Natural killer cell (primary cell): ENCODE results near the gene SCN2A. TPM values are rescaled to one million over a fixed set of nuclear protein-coding genes. Genes with fewer than 3 reads are reported as not detected.
"Not testable (repeated sequence)": the region's sequence is repeated elsewhere in the genome, so short reads cannot be mapped to it uniquely, and the experiment has no call there.

Source experiments
- ATAC-seq, 3 donors: fragments of 150-1000 bp in 2 of 3; fragments of 200-7000 bp in 1 of 3; cut with Tn5 transposase; 1 replicate in 1 of 3; 2 replicates in 2 of 3; pipeline ENCODE4 v1.10.0; 2021; ENCODE audit warnings: mild to moderate bottlenecking in 2 of 3, moderate library complexity in 2 of 3
- DNase-seq, 2 donors: peaks; one replicate each; pipeline versions ENCODE4 v3.0.0 to v3.0.0-alpha.2; 2013 to 2021; ENCODE audit warnings: mixed read lengths in 1 of 2
- H3K27ac ChIP-seq: one replicate; pipeline ENCODE4 v1.5.1; 2013; ENCODE audit warnings: mild to moderate bottlenecking, low read length
- H3K27me3 ChIP-seq: one replicate; pipeline ENCODE4 v1.6.1; 2013; ENCODE audit warnings: low read length; ENCODE audit not compliant: control insufficient read depth, insufficient read depth
- H3K36me3 ChIP-seq: one replicate; pipeline ENCODE4 v1.6.1; 2013; ENCODE audit warnings: low read length; ENCODE audit not compliant: control insufficient read depth, insufficient read depth
- H3K4me1 ChIP-seq: one replicate; pipeline ENCODE4 v1.6.1; 2013; ENCODE audit warnings: low read length; ENCODE audit not compliant: control insufficient read depth, insufficient read depth
- H3K4me3 ChIP-seq: one replicate; pipeline ENCODE4 v1.5.1; 2013; ENCODE audit warnings: low read length
- H3K9me3 ChIP-seq: one replicate; pipeline ENCODE4 v1.6.1; 2013; ENCODE audit warnings: low read length; ENCODE audit not compliant: control insufficient read depth, insufficient read depth
- H3K27ac Mint-ChIP-seq, 2 donors: one replicate each; pipeline ENCODE4 v1.8.0; 2022; ENCODE audit warnings: mild to moderate bottlenecking in 2 of 2, mixed read lengths in 2 of 2, moderate library complexity in 1 of 2
- H3K27me3 Mint-ChIP-seq, 2 donors: one replicate each; pipeline ENCODE4 v1.8.0; 2022; ENCODE audit warnings: low read depth in 2 of 2, mixed read lengths in 2 of 2
- H3K36me3 Mint-ChIP-seq: one replicate; pipeline ENCODE4 v1.8.0; 2022; ENCODE audit warnings: mixed read lengths
- H3K4me1 Mint-ChIP-seq, 2 donors: one replicate each; pipeline ENCODE4 v1.8.0; 2022; ENCODE audit warnings: mixed read lengths in 2 of 2
- H3K4me3 Mint-ChIP-seq: one replicate; pipeline ENCODE4 v1.8.0; 2022; ENCODE audit warnings: mild to moderate bottlenecking, moderate library complexity, mixed read lengths
- H3K9me3 Mint-ChIP-seq, 2 donors: one replicate each; pipeline ENCODE4 v1.8.0; 2022; ENCODE audit warnings: mixed read lengths in 2 of 2
- WGBS: methylation state at CpG from one replicate; pipeline ENCODE4 v1.1.7; 2013; ENCODE audit warnings: missing lambda C conversion rate; ENCODE audit not compliant: insufficient coverage; 5-methylcytosine and 5-hydroxymethylcytosine counted together
- intact Hi-C: fragments of 100-400 bp; cut with micrococcal nuclease; formaldehyde crosslinking; loops from one replicate; pipeline ENCODE4 v1.14.2; 2022
- total RNA-seq, 4 donors: library from RNA; stranded (reverse); fragments of 120-200 nt in 1 of 4; gene quantifications; one replicate each; pipeline versions ENCODE4 v1.2.3 to v1.2.4, GENCODE V29; 2013 to 2022
- TF ChIP-seq, protein P1 (sequence below): fragments of 200-600 bp; IDR thresholded peaks from one replicate; pipeline ENCODE4 v1.8.0; 2022; ENCODE audit warnings: antibody characterized with exemption

Gene SCN2A
- total RNA-seq, 3 donors from 2014 or later (not counting 1 experiment from before 2014, with no cell fraction given): 0.10 TPM; not detected in 2

GRCh38 chr2:165382362-165382761, 143.1 kb downstream of the SCN2A start:
- Histone ChIP-seq H3K4me1 (no peaks in the 10 kb centered on the region), H3K9me3 (no peaks in the 10 kb centered on the region), H3K4me3 (no peak overlapping the region), H3K36me3 (no peaks in the 10 kb centered on the region), H3K27me3 (no peaks in the 10 kb centered on the region), H3K27ac (no peak overlapping the region)
- no peak overlapping the region for H3K4me3 Mint-ChIP-seq
- no peaks in the 10 kb centered on the region for H3K4me1 Mint-ChIP-seq
- intact Hi-C loops: no loop called here
- TF ChIP-seq, protein P1, sequence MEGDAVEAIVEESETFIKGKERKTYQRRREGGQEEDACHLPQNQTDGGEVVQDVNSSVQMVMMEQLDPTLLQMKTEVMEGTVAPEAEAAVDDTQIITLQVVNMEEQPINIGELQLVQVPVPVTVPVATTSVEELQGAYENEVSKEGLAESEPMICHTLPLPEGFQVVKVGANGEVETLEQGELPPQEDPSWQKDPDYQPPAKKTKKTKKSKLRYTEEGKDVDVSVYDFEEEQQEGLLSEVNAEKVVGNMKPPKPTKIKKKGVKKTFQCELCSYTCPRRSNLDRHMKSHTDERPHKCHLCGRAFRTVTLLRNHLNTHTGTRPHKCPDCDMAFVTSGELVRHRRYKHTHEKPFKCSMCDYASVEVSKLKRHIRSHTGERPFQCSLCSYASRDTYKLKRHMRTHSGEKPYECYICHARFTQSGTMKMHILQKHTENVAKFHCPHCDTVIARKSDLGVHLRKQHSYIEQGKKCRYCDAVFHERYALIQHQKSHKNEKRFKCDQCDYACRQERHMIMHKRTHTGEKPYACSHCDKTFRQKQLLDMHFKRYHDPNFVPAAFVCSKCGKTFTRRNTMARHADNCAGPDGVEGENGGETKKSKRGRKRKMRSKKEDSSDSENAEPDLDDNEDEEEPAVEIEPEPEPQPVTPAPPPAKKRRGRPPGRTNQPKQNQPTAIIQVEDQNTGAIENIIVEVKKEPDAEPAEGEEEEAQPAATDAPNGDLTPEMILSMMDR: no peak
- H3K36me3 Mint-ChIP-seq: no peaks in the 10 kb centered on the region
- DNase-seq: no peak
- ATAC-seq: no peak
- no CpG with 5 or more reads among the region's 2 CpGs for WGBS
- no peaks in the 10 kb centered on the region for H3K9me3 Mint-ChIP-seq
- H3K27ac Mint-ChIP-seq: no peak overlapping the region
- peaks cover 3 to 6% of the 10 kb centered on the region in 2 donors for H3K27me3 Mint-ChIP-seq

GRCh38 chr2:165390875-165391274, 151.7 kb downstream of the SCN2A start:
- H3K9me3 Mint-ChIP-seq: no peaks in the 10 kb centered on the region
- Histone ChIP-seq H3K4me3 (no peak overlapping the region), H3K27ac (no peak overlapping the region), H3K4me1 (no peaks in the 10 kb centered on the region), H3K9me3 (no peaks in the 10 kb centered on the region), H3K27me3 (no peaks in the 10 kb centered on the region), H3K36me3 (no peaks in the 10 kb centered on the region)
- H3K36me3 Mint-ChIP-seq: no peaks in the 10 kb centered on the region
- H3K27me3 Mint-ChIP-seq: no peaks in the 10 kb centered on the region
- H3K27ac Mint-ChIP-seq: no peak overlapping the region
- TF ChIP-seq, protein P1: no peak
- intact Hi-C loops: no loop called here
- ATAC-seq (no peak), DNase-seq (no peak)
- no peak overlapping the region for H3K4me3 Mint-ChIP-seq
- H3K4me1 Mint-ChIP-seq: peaks cover 12 to 13% of the 10 kb centered on the region in 2 donors

DNA sequence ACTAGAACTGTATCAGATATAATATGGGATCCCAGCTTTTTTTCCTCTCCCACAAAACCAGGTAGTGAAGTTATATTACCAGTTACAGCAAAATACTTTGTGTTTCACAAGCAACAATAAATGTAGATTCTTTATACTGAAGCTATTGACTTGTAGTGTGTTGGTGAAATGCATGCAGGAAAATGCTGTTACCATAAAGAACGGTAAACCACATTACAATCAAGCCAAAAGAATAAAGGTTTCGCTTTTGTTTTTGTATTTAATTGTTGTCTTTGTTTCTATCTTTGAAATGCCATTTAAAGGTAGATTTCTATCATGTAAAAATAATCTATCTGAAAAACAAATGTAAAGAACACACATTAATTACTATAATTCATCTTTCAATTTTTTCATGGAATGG, 152.6 kb downstream of the SCN2A start:
- TF ChIP-seq, protein P1: no peak
- WGBS: no CpG with 5 or more reads among the region's 2 CpGs
- no peaks in the 10 kb centered on the region for H3K36me3 ChIP-seq
- intact Hi-C loops: no loop called here
- peak overlapping the region; percentile 2 to 7 for H3K27ac Mint-ChIP-seq
- H3K27me3 Mint-ChIP-seq: no peaks in the 10 kb centered on the region
- H3K4me1 ChIP-seq: no peaks in the 10 kb centered on the region
- H3K9me3 Mint-ChIP-seq: no peaks in the 10 kb centered on the region
- H3K36me3 Mint-ChIP-seq: no peaks in the 10 kb centered on the region
- H3K4me3 ChIP-seq: no peak overlapping the region
- DNase-seq: no peak
- H3K27me3 ChIP-seq: no peaks in the 10 kb centered on the region
- H3K27ac ChIP-seq: no peak overlapping the region
- no peaks in the 10 kb centered on the region for H3K9me3 ChIP-seq
- peak overlapping the region; percentile 48 for H3K4me3 Mint-ChIP-seq
- peak in 1 of 3 donors; percentile 49 for ATAC-seq
- peaks cover 12 to 13% of the 10 kb centered on the region in 2 donors for H3K4me1 Mint-ChIP-seq

GRCh38 chr2:165398603-165399002, 159.4 kb downstream of the SCN2A start:
- H3K27ac ChIP-seq, H3K36me3 ChIP-seq, DNase-seq, H3K27ac Mint-ChIP-seq, H3K4me3 Mint-ChIP-seq, ATAC-seq, H3K27me3 ChIP-seq, H3K9me3 Mint-ChIP-seq, H3K9me3 ChIP-seq, H3K4me1 ChIP-seq, H3K4me1 Mint-ChIP-seq, intact Hi-C loops, H3K36me3 Mint-ChIP-seq, H3K4me3 ChIP-seq: not testable (repeated sequence)
- 74% methylated on average over 3 of the region's 3 CpGs for WGBS
- H3K27me3 Mint-ChIP-seq: peaks cover 5 to 22% of the 10 kb centered on the region in 2 donors
